Measurements from ENCODE around the gene PLEKHH1.
"Not testable (repeated sequence)": the region's sequence is repeated elsewhere in the genome, so short reads cannot be mapped to it uniquely, and the experiment has no call there.

DNA sequence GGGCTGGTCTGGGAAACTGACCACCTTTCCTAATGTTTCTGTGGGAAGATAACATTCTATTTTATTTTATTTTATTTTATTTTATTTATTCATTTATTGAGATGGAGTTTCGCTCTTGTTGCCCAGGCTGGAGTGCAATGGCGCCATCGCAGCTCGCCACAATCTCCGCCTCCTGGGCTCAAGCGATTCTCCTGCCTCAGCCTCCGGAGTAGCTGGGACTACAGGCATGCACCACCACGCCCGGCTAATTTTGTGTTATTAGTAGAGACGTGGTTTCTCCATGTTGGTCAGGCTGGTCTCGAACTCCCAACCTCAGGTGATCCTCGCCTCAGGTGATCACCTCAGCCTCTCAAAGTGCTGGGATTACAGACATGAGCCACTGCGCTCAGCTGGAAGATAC is 9.5 kb downstream of the PLEKHH1 start:
- TF ChIP-seq, protein P1, sequence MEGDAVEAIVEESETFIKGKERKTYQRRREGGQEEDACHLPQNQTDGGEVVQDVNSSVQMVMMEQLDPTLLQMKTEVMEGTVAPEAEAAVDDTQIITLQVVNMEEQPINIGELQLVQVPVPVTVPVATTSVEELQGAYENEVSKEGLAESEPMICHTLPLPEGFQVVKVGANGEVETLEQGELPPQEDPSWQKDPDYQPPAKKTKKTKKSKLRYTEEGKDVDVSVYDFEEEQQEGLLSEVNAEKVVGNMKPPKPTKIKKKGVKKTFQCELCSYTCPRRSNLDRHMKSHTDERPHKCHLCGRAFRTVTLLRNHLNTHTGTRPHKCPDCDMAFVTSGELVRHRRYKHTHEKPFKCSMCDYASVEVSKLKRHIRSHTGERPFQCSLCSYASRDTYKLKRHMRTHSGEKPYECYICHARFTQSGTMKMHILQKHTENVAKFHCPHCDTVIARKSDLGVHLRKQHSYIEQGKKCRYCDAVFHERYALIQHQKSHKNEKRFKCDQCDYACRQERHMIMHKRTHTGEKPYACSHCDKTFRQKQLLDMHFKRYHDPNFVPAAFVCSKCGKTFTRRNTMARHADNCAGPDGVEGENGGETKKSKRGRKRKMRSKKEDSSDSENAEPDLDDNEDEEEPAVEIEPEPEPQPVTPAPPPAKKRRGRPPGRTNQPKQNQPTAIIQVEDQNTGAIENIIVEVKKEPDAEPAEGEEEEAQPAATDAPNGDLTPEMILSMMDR (IDR thresholded peaks at IDR 0.05; ENCODE audit: low read depth, low read length, missing input control) = not testable (repeated sequence)
- not testable (repeated sequence) for TF ChIP-seq JUND (IDR thresholded peaks at IDR 0.05); TAF1 (conservative IDR thresholded peaks at IDR 0.05); RAD21 (IDR thresholded peaks at IDR 0.05); EGR1 (IDR thresholded peaks at IDR 0.05; ENCODE audit: low read depth in 2 of 2); YY1 (IDR thresholded peaks at IDR 0.05); SP1 (IDR thresholded peaks at IDR 0.05); GABPA (IDR thresholded peaks at IDR 0.05 in 1 of 2, conservative IDR thresholded peaks at IDR 0.05 in 1 of 2); HNF4G (IDR thresholded peaks at IDR 0.05); HNF4A (conservative IDR thresholded peaks at IDR 0.05)
- TF ChIP-seq, protein P2, sequence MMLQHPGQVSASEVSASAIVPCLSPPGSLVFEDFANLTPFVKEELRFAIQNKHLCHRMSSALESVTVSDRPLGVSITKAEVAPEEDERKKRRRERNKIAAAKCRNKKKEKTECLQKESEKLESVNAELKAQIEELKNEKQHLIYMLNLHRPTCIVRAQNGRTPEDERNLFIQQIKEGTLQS (IDR thresholded peaks at IDR 0.05) = not testable (repeated sequence)
- TF ChIP-seq, protein P3, sequence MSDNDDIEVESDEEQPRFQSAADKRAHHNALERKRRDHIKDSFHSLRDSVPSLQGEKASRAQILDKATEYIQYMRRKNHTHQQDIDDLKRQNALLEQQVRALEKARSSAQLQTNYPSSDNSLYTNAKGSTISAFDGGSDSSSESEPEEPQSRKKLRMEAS (IDR thresholded peaks at IDR 0.05) = not testable (repeated sequence)
- TF ChIP-seq, protein P4, sequence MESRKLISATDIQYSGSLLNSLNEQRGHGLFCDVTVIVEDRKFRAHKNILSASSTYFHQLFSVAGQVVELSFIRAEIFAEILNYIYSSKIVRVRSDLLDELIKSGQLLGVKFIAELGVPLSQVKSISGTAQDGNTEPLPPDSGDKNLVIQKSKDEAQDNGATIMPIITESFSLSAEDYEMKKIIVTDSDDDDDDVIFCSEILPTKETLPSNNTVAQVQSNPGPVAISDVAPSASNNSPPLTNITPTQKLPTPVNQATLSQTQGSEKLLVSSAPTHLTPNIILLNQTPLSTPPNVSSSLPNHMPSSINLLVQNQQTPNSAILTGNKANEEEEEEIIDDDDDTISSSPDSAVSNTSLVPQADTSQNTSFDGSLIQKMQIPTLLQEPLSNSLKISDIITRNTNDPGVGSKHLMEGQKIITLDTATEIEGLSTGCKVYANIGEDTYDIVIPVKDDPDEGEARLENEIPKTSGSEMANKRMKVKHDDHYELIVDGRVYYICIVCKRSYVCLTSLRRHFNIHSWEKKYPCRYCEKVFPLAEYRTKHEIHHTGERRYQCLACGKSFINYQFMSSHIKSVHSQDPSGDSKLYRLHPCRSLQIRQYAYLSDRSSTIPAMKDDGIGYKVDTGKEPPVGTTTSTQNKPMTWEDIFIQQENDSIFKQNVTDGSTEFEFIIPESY (IDR thresholded peaks at IDR 0.05) = not testable (repeated sequence)
- TF ChIP-seq, protein P5, sequence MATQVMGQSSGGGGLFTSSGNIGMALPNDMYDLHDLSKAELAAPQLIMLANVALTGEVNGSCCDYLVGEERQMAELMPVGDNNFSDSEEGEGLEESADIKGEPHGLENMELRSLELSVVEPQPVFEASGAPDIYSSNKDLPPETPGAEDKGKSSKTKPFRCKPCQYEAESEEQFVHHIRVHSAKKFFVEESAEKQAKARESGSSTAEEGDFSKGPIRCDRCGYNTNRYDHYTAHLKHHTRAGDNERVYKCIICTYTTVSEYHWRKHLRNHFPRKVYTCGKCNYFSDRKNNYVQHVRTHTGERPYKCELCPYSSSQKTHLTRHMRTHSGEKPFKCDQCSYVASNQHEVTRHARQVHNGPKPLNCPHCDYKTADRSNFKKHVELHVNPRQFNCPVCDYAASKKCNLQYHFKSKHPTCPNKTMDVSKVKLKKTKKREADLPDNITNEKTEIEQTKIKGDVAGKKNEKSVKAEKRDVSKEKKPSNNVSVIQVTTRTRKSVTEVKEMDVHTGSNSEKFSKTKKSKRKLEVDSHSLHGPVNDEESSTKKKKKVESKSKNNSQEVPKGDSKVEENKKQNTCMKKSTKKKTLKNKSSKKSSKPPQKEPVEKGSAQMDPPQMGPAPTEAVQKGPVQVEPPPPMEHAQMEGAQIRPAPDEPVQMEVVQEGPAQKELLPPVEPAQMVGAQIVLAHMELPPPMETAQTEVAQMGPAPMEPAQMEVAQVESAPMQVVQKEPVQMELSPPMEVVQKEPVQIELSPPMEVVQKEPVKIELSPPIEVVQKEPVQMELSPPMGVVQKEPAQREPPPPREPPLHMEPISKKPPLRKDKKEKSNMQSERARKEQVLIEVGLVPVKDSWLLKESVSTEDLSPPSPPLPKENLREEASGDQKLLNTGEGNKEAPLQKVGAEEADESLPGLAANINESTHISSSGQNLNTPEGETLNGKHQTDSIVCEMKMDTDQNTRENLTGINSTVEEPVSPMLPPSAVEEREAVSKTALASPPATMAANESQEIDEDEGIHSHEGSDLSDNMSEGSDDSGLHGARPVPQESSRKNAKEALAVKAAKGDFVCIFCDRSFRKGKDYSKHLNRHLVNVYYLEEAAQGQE (IDR thresholded peaks at IDR 0.05) = not testable (repeated sequence)

All from liver (tissue), 3 donors.